LNCaP clone FGC (cell line): ENCODE measurements around the gene ZNF184.

Source experiments
- DNase-seq: peaks from one replicate; pipeline ENCODE4 v3.0.0-alpha.2; 2011; ENCODE audit warnings: low read depth
- H3K4me3 ChIP-seq: 2 replicates; pipeline ENCODE4 v1.5.1; 2011; ENCODE audit warnings: mild to moderate bottlenecking, low read depth, low read length, control low read depth
- CTCF ChIP-seq: IDR thresholded peaks from 2 replicates; pipeline ENCODE4 v1.5.1; 2012; ENCODE audit warnings: mild to moderate bottlenecking; ENCODE audit not compliant: control insufficient read depth, insufficient read depth; ENCODE audit errors: extremely low read depth

ZNF184 gene

GRCh38 chr6:27472617-27473400 is at the start of gene ZNF184:
TSS of gene ZNF184 (minus strand) at chr6:27473105. CDS start at chr6:27472294, 811 bp downstream.
- H3K4me3 ChIP-seq: peak within 1 kb of the TSS; percentile 75
- TF ChIP-seq CTCF: no peak
- DNase-seq: peak; percentile 98

GRCh38 chr6:27518881-27519795 is 46.2 kb upstream of the ZNF184 start:
- peak; percentile 82 for DNase-seq
- H3K4me3 ChIP-seq: peak overlapping the region; percentile 83
- peak; percentile 59 for TF ChIP-seq CTCF

GRCh38 chr6:27517928-27518787 is 45.3 kb upstream of the ZNF184 start:
- DNase-seq: no peak
- TF ChIP-seq CTCF: no peak
- H3K4me3 ChIP-seq: peak overlapping the region; percentile 83

GRCh38 chr6:27517238-27517637 is 44.3 kb upstream of the ZNF184 start:
- DNase-seq: no peak
- TF ChIP-seq CTCF: no peak
- no peak overlapping the region for H3K4me3 ChIP-seq

GRCh38 chr6:27514906-27515495 is 42.1 kb upstream of the ZNF184 start:
- DNase-seq: no peak
- no peak for TF ChIP-seq CTCF

GRCh38 chr6:27512525-27512924 is 39.6 kb upstream of the ZNF184 start:
- TF ChIP-seq CTCF: no peak
- no peak overlapping the region for H3K4me3 ChIP-seq
- no peak for DNase-seq

More at GRCh38 chr6:27514906-27515495, 42.1 kb upstream of the ZNF184 start:
- H3K4me3 ChIP-seq: no peak overlapping the region
